GM19240 (cell line): Measurements from ENCODE around the gene ARHGEF6.

Experiments
- DNase-seq: peaks from one replicate; pipeline ENCODE4 v3.0.0; 2011; ENCODE audit warnings: low spot score; ENCODE audit not compliant: insufficient read length

Gene ARHGEF6

DNA sequence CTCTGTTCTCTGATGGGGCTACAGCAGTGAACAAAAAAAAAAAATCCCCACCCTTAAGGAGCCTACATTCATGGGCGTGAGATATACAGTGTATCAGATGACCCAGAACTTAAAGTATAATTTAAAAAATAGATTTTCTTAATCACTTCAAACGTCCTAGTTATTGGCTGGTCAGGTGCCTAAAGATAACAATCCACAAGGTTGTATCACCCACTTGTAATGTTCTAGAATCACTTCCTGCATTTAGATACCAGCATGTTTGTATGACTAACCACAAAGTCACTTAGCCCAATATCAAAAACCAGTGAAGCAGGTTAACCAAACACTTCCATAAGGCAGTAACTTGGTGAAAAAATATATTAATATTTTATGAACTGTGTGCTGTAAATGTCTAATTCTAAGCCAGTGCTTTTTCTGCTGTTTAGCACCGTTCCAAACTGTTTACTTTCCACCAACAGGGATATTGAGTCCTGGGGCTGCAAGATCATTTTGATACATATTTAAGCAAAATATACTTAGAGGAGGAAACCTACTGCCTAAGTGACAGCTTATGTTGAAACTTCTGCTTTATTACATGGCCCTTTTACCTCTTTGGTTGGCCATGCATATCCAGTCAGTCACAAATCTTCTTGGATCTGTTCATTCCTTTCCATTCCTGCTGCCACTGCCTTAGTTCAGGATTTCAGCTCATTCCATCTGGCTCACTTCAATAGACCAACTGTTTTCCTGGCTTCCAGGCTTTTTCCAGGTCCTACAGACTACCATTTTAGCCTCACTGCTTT, 89.5 kb downstream of the ARHGEF6 start:
- no peak for DNase-seq

DNA sequence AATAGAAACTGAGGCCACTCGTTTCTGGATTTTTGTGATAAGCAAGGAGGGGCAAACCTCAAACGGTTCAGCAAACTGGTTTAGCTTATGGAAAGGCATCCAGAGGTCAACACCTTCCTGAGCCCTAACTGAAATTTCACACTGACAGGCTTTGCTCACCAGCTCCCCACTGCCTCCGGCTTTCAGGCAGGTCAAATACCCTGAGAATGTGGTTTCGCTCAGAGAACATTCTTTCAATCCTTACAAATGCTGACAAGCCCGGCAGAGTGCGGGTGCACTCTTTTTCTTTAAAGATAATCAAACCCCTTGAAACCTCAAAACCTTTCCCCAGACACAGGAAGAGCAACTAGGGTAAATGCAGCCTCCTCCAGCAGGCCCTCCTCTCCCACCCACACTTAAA, 91.3 kb downstream of the ARHGEF6 start:
- no peak for DNase-seq

DNA sequence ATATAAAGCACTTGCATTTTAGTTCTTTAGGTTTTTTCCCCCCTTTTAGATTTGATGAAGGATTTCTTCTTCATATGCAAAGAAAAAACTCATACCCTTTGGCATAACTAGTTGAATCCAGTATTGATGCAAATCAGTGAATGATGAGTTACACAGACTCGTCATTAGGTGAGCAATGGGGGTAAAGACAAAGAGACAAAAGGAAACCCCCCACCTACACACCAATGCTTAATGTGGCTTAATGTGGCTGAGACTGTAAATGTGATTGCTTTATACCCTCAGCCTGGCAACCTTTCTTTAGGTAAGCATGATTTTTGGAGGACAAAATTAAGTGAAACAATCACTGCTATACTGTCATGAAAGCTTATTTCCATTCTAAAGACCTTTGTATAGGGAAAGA, 93.3 kb downstream of the ARHGEF6 start:
- no peak for DNase-seq

DNA sequence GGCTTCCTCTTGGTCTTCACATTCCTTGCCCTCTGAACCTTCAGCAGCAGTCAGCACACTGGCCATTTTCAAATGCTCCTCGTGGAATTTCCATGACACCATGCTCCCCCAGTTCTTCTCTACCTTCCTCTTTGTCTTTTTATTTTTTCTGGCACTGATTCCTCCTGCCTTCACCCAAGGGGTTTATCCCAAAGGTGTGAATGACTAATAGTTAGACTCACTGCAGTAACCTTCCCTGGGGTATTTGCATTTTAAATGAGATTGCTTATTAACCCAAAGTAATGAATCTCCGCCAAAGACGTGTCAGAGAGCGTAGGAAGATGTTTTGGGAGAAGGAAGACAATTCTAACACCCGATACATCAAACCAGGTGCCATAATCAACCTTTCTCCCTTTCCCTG, 96.6 kb downstream of the ARHGEF6 start:
- no peak for DNase-seq

DNA sequence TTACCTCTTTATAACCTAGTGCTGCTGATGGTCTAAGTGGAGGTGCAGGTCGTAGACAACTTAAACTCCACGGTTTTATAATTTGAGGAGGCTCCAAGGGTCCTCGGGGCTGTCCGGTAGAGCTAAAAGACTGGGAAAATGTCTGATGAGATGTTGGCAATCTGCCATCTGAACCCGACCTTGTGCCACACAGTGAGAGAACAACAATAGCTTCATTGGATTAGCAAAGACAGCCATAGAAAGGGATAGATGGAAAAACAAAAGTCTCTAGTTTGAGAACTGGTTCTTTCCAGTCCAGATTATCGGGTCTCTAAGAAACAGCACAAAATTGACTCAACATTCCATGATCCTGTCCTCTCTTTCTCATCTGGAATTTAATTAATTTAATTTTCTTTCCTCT, 101.2 kb downstream of the ARHGEF6 start:
- DNase-seq, result no peak

DNA sequence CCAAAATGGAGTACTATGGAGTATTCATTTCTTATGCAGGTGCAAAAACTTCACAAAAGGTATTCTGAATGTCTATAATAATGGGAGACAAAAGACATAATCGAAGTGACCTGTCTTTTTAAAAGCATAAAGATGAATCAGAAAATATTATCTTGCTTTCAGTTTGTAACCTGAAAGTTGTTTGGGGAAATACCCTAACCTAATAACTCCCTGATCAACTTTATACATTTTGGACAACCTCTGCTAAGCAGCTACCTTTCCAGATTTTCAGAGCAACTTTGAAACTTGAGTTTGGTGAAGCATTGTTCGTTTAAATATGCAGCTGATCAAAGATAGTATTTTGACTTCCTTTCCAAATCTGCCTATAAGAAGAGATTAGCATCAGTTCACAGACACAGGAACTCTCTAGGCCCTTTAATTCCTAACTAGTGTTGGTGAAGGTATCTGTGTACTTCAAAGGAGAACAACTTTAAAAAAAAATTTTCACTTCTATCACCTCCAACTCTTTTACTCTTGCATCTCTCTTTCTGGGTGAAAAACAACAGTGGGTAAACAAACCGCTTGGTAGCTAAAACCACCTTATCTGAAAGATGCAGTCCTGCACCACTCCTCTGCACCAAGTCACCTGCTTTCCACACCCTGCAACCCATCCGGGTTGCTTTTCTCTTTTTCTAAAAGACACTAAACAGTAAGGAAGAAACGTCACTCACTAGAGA, 106.3 kb downstream of the ARHGEF6 start:
- no peak for DNase-seq

DNA sequence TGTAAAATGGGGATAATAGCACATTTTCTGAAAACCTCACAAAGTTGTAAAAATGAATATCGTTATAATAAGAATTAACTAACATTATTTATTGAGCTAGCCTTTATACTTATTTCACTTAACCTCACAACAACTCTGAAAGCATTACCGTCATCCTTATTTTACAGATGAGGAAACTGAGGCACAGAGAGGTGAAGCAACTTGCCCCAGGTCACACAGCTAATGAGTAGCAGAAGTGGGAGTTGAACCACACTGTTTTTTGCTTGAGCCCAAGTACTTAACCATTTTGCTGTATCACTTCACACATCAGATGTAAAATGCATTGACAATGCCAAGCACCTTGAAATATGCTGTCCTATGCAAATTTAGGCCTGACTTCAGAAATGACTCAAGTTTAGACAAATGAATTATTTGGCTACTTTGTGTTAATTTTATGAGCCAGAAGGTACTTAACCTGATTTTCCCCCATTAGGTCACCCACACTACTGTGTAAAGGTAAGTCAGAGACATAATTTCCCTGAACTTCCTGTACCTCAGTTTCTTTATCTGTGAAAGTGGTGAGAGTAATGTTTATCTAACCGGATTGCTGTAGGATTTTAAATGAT, 109.6 kb downstream of the ARHGEF6 start:
- no peak for DNase-seq

DNA sequence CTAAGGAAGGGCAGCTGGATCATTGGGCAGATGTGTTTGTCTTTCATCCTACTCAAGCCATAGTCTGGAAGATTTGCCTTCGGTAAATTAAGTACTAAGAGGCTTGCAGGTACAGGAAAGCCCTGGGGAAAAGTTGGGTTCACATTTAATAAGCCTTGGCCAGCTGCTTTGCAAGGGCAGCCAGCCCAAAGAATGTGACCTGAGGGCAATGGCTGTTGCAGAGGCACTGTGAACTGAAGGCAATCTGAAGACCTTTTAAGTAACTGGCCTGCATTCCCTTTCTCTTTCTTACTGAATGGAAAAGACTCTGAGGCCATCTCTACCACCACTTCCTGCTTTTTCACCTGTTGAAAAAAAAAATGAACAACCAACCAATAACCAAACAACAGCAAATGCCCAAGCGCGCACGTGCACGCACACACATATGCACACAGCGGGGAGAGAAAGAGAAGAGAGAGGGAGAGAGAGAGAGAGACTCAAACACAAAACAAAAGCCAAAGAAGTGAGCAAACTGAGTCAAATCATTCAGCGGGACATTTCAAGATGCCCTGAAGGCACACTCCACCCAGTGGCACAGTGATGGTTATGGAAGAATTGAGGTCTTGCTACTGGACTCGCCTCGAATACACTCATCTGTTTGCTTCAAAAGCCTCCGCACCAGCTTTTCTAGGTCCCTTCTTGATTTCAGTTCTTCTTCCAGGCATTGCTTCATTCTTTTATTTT, 113.1 kb downstream of the ARHGEF6 start:
- DNase-seq, result no peak

DNA sequence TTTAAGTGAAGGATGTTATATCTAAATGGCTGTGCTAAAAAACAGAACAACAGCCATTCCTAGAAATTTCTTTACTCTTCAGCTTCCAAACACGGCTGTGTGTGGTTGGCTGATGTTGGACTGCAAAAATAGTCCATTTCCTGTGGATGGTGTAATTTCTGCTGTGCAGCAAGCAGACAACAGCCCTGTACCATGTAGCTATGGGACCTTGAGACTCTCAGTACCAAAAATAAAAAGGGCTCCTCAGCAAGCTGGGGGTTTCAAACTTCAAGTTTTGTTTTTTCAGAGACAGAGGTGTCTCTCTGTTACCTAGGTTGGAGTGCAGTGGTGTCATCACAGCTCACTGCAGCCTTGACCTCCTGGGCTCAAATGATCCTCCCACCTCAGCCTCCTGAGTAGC, 114.6 kb downstream of the ARHGEF6 start:
- DNase-seq, result no peak

DNA sequence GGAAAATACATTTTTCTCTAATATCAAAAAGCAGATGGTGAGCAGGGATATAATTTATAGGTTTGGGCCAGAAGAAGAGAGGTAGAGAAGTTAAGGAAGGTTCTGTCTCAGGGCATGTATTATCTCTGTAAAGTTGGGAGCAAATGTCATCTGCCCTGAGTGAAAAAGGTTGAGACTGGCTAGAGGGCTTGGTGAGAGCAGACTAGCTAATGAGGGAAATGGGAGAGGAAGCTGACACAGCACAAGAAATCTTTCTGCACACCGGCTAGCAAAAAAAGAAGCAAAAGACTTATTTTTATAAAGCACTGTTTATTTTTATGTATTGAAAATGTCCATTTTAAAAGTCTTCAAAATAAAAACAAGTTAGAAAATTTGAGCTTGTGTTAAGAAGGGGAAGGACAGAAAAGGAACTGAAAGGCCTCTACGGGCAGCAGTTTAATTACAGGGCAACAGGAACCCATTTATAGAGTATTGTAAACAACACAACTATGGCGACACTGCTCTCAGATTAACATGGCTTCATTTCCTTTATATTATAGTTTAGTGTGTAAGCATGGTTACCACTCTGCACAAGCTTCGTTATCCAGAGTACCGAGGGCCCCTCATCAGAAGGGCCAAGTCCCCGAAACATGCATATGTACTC, 115.4 kb downstream of the ARHGEF6 start:
- no peak for DNase-seq

DNA sequence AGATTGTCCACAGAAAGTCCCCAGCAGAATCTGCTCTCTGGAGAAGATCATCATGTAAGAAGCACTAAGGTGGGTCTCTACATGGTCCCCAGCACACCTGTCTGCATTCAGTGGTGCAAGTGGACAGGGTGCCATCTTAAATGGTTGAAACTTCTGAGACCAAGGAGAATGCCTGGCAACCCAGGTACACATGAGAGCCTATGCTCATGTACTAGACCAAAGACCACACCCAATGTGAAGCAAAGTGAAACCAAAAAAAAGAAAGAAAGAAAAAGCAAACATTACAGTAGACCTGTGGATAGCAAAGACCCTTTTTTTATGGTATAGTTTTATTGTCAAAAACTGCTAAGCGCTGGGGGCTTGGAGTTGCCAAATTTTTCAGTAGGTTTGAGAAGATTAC, 117.8 kb downstream of the ARHGEF6 start:
- DNase-seq, result no peak

DNA sequence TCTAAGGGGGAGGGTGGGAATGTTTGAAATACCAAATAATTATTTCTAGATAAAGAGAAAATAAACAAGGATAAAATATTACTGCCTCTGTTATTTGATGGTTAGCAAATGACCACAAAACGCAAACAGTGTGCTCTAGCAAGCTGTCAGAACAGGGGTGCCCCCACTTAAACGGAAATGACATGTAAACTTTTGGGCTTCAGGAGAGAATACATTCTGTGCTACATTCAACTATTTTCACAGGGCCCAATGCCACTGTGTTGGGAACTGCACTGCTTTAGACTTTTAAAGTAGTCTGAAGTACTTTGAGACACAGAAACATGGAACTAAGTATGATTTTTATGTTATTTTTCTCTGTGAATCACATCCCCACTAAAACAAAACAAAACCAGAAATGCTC, 118.6 kb downstream of the ARHGEF6 start:
- no peak for DNase-seq

DNA sequence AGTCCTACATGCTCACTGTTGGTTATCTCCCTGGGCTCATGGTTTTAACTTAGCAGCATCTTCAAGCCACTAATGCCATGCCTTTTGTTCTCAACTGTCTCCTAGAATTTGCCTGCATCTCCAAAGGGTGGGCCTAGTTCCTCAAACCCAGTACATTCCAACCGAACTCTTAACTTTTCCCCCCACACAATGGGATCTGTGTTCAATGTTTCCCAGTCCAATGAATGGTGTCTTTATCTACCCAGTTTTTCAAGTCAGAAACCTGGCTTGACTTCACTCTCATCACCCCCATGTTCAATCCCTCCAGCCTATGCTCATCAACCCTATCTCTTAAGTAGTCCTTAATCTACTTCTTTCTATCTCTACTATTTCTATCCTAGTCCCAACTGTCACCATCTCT, 119.8 kb downstream of the ARHGEF6 start:
- DNase-seq, result no peak

DNA sequence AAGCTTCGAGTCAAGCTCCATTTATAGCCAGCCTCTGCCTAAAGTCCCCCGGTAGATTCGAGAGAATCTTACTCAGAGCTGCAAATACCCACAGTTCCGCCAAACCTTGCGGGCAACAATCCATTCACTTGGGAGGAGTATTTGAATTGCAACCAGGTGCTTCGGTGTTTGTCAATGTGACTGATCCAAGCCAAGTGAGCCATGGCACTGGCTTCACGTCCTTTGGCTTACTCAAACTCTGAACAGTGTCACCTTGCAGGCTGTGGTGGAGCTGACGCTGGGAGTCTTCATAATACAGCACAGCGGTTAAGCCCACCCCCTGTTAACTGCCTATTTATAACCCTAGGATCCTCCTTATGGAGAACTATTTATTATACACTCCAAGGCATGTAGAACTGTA, 121.6 kb downstream of the ARHGEF6 start:
- no peak for DNase-seq

DNA sequence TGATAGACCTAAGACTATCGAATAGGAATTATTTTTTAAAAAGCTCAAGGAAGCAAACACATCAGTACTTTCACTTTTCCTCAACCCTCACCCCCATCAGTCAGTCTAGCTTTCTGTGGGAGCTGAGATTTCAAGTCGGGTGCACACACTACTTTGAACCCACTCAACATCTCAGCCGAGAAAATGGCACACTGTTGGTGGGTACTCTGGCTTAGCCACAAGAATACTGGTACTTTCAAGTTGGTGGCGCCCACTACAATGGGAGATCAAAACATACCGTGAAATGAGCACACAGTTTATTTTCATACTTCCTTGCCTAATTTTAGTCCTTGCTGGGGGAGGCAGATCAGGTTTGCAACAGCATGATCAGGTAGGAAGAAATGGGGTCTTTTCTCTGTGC, 122.6 kb downstream of the ARHGEF6 start:
- DNase-seq, result no peak

DNA sequence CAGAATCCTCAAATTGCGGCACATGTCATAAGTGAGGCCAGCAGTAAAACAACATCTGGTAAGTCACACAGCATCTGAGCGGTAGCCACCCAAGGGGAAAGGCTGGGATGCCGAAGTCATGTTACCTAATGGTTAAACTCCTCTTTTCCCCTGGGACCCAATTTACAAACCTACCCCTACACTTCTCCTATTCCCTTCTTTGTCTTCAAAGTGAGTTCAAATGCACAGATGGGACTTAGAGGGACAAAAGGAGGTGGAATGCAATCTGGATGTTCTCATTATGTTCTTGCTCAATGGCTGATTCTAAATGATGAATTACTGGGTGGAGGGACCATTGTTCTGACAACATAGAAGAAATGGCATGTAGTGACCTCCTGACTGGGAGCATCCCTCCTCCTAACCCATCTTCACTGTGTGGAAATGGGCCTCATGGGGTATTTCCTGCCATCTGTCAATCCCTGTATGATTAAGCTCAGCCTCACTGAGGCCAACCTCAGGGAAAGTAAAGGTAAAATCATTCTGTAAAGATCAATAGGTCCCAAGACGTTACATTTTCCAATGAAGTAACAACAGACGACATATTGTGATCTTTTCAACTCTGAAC, 124.3 kb downstream of the ARHGEF6 start:
- no peak for DNase-seq

DNA sequence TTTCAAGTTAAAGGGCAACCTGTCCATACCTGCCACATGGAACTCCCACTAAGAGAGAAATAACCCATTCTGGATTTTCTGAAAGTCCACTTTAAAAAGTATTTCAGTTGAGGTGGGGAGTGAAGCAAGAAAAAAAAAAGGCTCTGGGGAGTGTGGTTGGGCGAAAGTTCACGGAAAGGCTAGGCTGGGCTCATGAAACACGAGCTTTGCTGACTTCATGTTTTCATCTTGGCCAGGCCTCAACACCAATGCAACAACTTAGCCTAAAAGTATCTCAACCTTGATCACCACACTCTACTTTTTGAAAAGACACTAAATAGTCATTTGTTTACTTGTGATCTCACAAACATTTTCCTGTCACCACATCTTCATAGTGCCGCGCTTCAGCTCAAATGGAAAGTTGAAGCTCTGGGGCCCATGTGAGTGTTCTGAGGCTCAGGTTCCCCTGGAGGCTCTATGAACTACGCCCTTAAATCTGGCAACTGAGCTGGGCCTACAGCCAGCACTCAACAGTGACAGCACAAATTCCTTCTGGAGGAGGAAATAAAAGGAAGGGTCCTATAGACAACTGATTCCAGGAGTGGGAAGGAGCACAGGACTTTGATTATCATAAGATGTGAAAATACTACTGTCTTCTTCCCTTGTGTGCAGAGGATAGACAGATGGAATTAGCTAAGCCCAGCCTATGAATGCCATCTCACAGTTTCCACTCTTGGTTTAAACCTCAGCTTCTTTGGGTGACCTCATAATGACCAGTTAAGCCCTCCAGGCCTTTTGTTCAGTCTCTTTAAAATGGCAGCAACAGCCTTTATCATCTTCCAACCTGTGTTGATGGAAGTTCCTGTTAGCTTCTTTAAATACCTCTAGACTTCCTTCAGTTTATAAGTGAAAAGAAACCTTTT, 127.7 kb downstream of the ARHGEF6 start:
- no peak for DNase-seq

DNA sequence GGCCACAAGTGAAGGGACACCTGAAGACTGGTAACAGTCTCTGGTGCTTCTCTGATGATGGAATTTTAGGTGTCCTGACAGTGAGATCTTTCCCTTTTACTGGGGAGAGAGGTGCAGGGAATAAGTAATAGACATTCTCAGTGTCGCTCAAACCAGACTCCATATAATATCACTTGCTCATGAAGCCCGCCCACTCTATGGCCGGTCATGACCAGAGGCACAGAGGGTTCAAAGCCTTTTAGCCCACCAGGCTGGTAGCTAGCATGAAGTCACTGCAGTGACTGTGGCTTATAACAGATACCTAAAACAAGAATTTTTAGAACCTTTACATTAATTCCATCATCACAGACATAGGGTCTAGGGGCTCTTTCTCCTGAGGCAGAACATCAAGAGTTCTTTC, 129.9 kb downstream of the ARHGEF6 start:
- DNase-seq, result no peak

DNA sequence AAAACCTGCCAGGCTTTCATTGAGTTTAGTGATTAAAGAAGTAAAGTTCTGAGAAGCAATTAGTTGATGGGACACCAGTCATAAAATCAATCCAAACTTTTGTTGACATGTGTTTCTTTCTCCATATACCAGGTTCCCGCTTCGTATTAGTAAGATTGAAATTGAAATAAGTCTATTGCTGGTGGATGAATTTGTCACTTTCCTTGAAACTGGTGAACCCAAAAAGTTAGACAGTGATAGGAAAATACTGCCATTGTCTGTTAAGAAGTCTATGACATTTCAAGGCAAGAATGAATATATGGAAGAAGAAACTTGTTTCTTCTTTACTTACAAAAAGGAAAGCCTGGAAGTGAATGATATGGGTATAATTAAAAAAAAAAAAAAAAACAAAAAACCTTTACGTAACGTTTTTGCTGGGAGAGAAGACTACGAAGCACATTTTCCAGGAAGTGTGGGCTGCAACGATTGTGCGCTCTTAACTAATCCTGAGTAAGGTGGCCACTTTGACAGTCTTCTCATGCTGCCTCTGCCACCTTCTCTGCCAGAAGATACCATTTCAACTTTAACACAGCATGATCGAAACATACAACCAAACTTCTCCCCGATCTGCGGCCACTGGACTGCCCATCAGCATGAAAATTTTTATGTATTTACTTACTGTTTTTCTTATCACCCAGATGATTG, 132.9 kb downstream of the ARHGEF6 start, which contains the start of gene CD40LG:
Gene CD40LG, plus strand, starts transcription at position 482 of the 684 bp plus-strand sequence. Its CDS starts 91 bp downstream, at position 573.
- DNase-seq, result no peak
